NCI-H748 (cell line): Measurements from ENCODE around the gene EHD3.

Source experiments
- DNase-seq: peaks from one replicate; lab custom pipeline; 2025; ENCODE audit not compliant: unreplicated experiment; lab: John Stamatoyannopoulos, UW

EHD3 gene

GRCh38 chr2:31212659-31213600 is 21.0 kb upstream of the EHD3 start:
- DNase-seq, result no peak

- no peak for DNase-seq
Measured at GRCh38 chr2:31213601-31214443, 20.1 kb upstream of the EHD3 start.

DNA sequence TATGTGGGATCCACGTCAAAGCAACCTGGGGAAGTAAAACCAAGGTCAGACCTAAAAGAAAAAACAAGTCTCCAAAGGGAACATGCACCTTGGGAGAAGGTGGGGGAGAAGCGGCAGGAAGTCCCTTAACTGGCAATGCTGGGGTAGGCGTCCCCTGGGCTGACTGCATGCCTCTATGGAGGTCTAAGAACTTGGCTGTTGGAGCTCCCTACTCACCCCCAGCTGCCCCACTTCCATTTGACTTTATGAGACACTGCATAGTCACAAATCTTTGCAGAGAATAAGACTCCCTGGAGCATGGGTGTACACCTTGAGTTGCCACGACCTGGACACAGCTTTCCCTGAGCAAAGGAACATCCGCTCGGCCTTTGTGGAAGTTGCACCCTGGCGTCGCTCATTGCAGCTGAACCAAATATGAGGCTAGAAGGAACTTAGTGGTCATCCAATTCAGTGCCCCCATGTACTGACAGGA is 19.5 kb upstream of the EHD3 start:
- DNase-seq, result no peak

DNA sequence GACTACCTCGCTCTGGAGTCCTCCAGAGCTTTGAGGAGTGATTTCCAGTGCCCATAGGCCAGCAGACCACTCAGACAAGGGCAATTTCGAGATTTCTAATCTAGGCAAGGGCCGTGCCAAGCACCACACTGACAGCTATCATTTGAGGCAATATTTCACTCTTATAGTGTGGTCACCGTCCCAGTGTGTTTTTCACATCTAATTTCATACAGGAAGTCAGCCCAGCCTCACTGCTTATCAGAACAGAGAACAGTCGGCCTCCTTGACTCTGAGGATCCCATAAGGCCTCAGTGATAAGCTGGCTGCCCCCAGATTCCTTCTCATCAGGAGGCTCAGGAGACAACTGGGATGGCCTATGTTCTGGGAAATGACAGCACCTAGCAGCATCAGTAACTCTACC is 17.2 kb upstream of the EHD3 start:
- no peak for DNase-seq

DNA sequence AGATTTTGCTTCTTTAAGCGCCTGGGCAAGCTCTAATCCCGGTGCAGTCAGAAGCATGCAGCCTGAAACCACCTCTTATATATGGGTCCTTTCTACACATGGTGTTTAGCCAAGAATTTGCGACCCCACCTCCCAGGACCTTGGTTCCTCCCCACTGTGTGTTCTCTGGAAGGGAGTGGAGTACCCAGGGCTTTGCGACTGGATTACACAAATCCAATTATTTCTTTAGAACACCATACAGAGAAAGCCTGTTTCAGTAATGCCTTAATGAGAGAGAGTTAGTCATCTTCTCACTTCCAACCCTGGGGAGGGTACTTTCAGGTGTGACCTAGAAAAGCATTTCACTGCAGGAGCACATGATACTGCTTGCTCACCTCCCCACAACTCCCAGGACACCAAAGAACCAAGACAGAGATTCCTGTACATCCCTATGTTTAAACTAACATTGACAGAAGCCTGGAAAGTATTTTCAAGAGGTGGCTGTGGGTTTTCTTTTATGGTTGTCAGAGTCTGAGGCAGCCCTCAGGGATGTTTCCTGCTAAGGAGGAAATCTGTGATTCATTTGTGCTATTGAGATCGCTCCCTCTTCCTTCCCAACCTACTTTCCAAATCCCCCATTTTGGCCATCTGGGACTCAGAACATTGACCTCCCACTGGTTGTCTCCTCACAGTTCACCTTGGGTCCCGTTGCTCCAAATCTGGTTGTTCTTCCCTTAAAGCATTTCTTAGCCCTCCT is 16.3 kb upstream of the EHD3 start, which contains the start of gene CAPN14:
Gene CAPN14, minus strand, starts transcription at position 51 of the 736 bp plus-strand sequence. CDS start 12,068 bp downstream, outside the sequence.
- DNase-seq, result no peak

GRCh38 chr2:31219131-31219969 is 14.6 kb upstream of the EHD3 start:
- DNase-seq, result no peak

DNA sequence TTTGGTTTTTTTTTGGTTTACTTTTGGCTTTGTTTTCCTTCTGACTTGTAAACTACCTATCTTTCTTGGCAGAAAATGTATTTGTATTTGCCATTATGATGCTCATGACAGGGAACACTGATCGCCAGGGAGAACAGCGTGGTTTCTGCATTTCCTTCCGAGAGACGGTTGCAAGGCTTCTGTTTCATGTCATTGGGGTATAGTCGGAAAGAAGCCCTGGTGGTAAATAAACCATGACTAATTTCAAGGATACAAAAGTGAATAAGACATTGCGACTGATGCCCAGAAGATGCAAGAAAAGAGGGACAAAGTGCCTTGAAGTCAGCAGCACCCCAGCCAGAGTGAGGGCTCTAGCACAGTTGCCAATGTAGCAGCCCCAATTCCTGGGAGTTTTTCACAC is 12.4 kb upstream of the EHD3 start:
- DNase-seq, result no peak

GRCh38 chr2:31222071-31222470 is 11.9 kb upstream of the EHD3 start:
- no peak for DNase-seq

DNA sequence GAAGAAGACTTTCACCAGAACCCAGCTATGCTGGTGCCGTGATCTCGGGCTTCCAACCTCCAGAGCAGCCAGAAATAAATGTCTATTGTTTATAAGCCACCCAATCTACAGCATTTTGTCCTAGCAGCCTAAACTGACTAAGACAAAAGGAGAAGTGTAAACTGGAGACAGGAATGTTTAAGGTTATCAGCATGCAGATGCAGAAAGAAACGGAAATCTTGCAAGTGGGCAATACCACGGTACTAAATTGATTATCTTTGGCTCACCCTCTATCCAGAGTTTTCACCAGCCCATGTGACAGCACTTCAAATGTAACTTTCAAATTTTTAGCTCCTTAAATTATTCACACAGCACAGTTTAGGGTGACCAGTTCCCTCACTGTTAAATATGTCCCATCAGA is 10.9 kb upstream of the EHD3 start:
- no peak for DNase-seq

DNA sequence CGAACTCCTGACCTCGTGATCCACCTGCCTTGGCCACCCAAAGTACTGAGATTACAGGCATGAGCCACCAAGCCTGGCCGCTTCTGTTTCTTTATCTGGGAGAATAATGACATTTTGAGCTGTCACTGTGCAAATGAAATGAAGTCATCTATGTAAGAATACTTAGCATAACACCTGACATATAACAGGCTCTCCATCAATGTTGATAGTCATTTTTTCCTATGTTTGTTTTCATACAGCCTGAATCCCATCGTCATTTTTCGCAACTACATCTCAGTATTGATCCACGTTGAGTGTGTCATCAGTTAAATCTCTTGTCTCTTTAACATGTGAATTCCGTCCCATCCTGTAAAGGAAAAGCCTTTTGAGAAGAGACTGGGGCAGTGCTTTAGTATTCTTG is 10.2 kb upstream of the EHD3 start:
- DNase-seq, result no peak

GRCh38 chr2:31226266-31226665 is 7.7 kb upstream of the EHD3 start:
- no peak for DNase-seq

GRCh38 chr2:31227110-31227509 is 6.8 kb upstream of the EHD3 start:
- no peak for DNase-seq

GRCh38 chr2:31227711-31228125 is 6.2 kb upstream of the EHD3 start:
- peak; percentile 20 for DNase-seq

DNA sequence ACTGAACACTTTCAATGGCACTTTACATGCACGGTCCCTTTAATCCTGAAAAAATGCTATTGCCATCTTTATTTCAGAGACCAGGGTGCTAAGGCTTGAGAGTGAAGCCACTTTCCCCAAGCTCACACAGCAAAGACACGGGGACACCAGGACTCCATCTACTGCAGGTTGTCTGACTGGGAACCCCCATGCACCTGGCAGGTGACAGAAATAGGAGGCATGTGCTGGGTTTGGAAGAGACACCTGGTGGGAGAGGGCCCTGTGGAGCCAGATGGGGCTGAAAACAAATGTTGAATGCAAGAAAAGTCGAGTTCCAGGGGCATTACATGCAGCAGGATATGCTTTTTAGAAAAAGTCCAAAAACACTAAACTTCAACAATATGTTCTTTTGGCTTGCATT is 5.2 kb upstream of the EHD3 start:
- no peak for DNase-seq

GRCh38 chr2:31230751-31231150 is 3.2 kb upstream of the EHD3 start:
- DNase-seq, result no peak

DNA sequence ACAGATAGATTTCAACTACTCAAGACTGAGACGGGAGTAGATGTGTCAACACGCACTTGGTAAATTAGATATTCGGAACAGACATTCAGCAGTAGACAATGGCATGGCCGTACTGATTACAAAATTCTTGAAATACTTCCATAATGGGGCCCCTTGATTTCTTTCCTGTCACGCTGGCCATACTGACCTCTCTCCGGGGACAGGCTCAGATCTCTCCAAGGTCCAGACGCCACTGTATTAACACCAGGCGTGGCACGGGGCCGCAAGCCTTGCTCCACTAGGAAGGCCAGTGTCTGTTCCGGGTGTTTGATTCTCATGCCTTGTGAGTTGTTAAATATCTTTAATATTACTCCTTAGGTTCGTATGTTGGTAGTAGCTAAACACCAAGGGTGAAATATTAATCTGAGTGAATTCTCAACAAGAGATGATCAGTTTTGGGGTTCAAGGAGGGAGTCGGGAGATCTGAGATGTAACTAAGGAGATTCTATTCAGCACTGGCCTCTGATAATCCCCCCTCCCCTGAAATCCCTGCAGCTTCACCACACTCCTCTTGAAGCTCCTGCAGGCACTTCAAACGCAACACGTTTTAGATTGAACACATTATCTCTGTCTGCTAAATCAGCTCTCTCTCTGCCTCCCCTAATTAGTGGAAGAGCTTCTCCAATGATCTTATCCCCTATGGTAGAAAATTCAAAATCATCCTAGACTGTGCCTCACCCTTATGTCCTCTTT is 2.2 kb upstream of the EHD3 start:
- no peak for DNase-seq

GRCh38 chr2:31232586-31232985 is 1.4 kb upstream of the EHD3 start:
- DNase-seq, result no peak

DNA sequence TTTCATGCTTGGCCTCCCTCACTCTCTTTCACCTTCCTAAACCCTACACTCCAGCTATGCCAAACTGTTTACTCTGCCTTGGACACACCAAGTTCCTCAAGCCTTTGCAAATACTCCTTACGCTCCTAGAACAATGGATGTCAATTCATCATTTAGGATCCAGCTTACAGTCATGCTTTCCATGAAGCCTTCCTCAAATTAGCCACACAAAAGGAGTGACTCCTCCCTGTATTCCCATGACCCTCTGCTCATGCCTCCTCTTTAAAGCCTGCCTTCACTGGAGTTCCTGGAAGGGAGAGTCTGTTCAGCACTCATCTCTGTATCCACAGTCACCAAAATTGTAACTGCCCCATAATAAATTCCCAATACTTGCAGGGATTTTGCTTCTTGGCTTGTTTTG is 721 bp upstream of the EHD3 start:
- DNase-seq, result peak; percentile 31

- DNase-seq, result no peak
Measured at GRCh38 chr2:31234683-31235503, 941 bp downstream of the EHD3 start.
